GM12878 (cell line): ENCODE data around the gene EPHB1. TPM values are rescaled to one million over a fixed set of nuclear protein-coding genes. Genes with fewer than 3 reads are reported as not detected.

Experiments
- ATAC-seq: fragments of 200-7000 bp; cut with Tn5 transposase; 3 replicates; pipeline ENCODE4 v1.9.1; 2020; ENCODE audit warnings: mild to moderate bottlenecking, moderate library complexity
- BruUV-seq: library from RNA; stranded (reverse); fragments of 400-500 nt; replicated peaks from 2 replicates; lab custom pipeline; 2021; lab: Mats Ljungman, UMichigan
- CTCF ChIA-PET: fragments of 300-600 bp; sonication (Branson Sonifier 250); formaldehyde crosslinking; extraction: SDS; loops from one replicate; lab custom pipeline; 2021; ENCODE audit warnings: inconsistent platforms; lab: Yijun Ruan, JAX
- POLR2A ChIA-PET: fragments of 350-600 bp; formaldehyde crosslinking; extraction: SDS; loops from one replicate; lab custom pipeline; 2021; ENCODE audit warnings: inconsistent platforms; lab: Charles Lee
- RAD21 ChIA-PET: fragments of 300-600 bp; sonication (Branson Sonifier 250); formaldehyde crosslinking; loops from one replicate; lab custom pipeline; 2023; ENCODE audit warnings: antibody characterized with exemption; ENCODE audit not compliant: unreplicated experiment; lab: Charles Lee
- SMC1A ChIA-PET: fragments of 300-600 bp; sonication (Branson Sonifier 250); formaldehyde crosslinking; loops from one replicate; lab custom pipeline; 2023; ENCODE audit not compliant: unreplicated experiment, uncharacterized antibody; lab: Charles Lee
- DNase-seq: peaks from one replicate; pipeline ENCODE4 v3.0.0-alpha.2; 2011; ENCODE audit warnings: low read depth, low spot score
- FAIRE-seq: peaks from 3 replicates; lab custom pipeline; 2011; peaks lifted over from hg19 to GRCh38; lab: Jason Lieb, UNC
- H2AFZ ChIP-seq: 2 replicates; pipeline ENCODE4 v1.6.0; 2011; ENCODE audit warnings: low read depth, low read length, control low read depth; ENCODE audit not compliant: control insufficient read depth
- H3K27ac ChIP-seq: 2 replicates; pipeline ENCODE4 v1.5.1; 2011; ENCODE audit warnings: control low read depth; ENCODE audit not compliant: control insufficient read depth, insufficient read depth
- H3K27me3 ChIP-seq, 2 experiments: replicated peaks in 1 of 2; 2 replicates each; pipeline versions ENCODE4 v1.6.0 to v1.6.1; 2011; ENCODE audit warnings: low read length in 1 of 2; ENCODE audit not compliant: control insufficient read depth in 2 of 2, insufficient read depth in 2 of 2
- H3K36me3 ChIP-seq, 2 experiments: 2 replicates each; pipeline ENCODE4 v1.5.1; 2011; ENCODE audit warnings: low read length in 1 of 2; ENCODE audit not compliant: control insufficient read depth in 2 of 2, insufficient read depth in 2 of 2
- H3K4me1 ChIP-seq: 2 replicates; pipeline ENCODE4 v1.6.1; 2011; ENCODE audit warnings: mild to moderate bottlenecking, low read length, moderate library complexity, mixed read lengths; ENCODE audit not compliant: control insufficient read depth, insufficient read depth
- H3K4me2 ChIP-seq: 2 replicates; pipeline ENCODE4 v1.6.0; 2011; ENCODE audit warnings: control low read depth; ENCODE audit not compliant: control insufficient read depth, insufficient read depth
- H3K4me3 ChIP-seq: fragments of 200-600 bp; sonication (generic); 2 replicates; pipeline ENCODE4 v1.5.1; 2016
- H3K79me2 ChIP-seq: 2 replicates; pipeline ENCODE4 v1.6.0; 2011; ENCODE audit warnings: low read length; ENCODE audit not compliant: control insufficient read depth, insufficient read depth
- H3K9ac ChIP-seq: 2 replicates; pipeline ENCODE4 v1.8.0; 2011; ENCODE audit warnings: low read length, control low read depth, mixed read lengths; ENCODE audit not compliant: control insufficient read depth, insufficient read depth
- H3K9me3 ChIP-seq: replicated peaks from 3 replicates; pipeline ENCODE4 v1.5.1; 2011; ENCODE audit warnings: mild to moderate bottlenecking, low read length; ENCODE audit not compliant: control insufficient read depth, insufficient read depth
- H4K20me1 ChIP-seq: 2 replicates; pipeline ENCODE4 v1.6.0; 2011; ENCODE audit not compliant: control insufficient read depth, insufficient read depth
- EGR1 ChIP-seq, 2 experiments: IDR thresholded peaks; 1 replicate in 1 of 2; 2 replicates in 1 of 2; pipeline ENCODE4 v1.6.1; 2011 to 2012; ENCODE audit warnings: low read depth in 2 of 2, low read length in 2 of 2, borderline replicate concordance in 1 of 2, mild to moderate bottlenecking in 1 of 2, moderate library complexity in 1 of 2
- NFIC ChIP-seq: IDR thresholded peaks from 2 replicates; pipeline ENCODE4 v1.6.1; 2012; ENCODE audit warnings: low read depth, mild to moderate bottlenecking, inconsistent platforms, low read length, moderate library complexity
- WGBS: methylation state at CpG from one replicate; pipeline ENCODE4 v1.1.6; 2016; ENCODE audit warnings: low lambda C conversion rate; ENCODE audit not compliant: insufficient replicate concordance, insufficient coverage; ENCODE audit errors: missing lambda C conversion rate; 5-methylcytosine and 5-hydroxymethylcytosine counted together
- in situ Hi-C: fragments of 300-500 bp; cut with MboI; formaldehyde crosslinking; loops from 9 replicates; pipeline ENCODE4 v1.14.3; 2018; ENCODE audit warnings: mixed read lengths
- intact Hi-C: fragments of 100-400 bp; cut with micrococcal nuclease; formaldehyde crosslinking; loops from one replicate; pipeline ENCODE4 v1.14.2; 2022; ENCODE audit not compliant: unreplicated experiment
- polyA plus RNA-seq, 11 experiments: library from polyadenylated mRNA; depleted of rRNA in 4 of 11; unstranded in 6 of 11; stranded (reverse) in 5 of 11; fragments of >200 nt; fragmentation: Nextera tagmentation in 4 of 11; fragmentation: Illumina TruSeq in 1 of 11; extraction: Ambion mirVana in 4 of 11; extraction: Trizol in 1 of 11; gene quantifications; 1 replicate in 1 of 11; 2 replicates in 10 of 11; pipeline versions ENCODE4 v1.2.1 to v1.2.3, GENCODE V29; 2011 to 2016; ENCODE audit warnings: inconsistent platforms in 2 of 11, missing spikeins in 2 of 11, low read depth in 1 of 11
- total RNA-seq, 4 experiments: library from RNA; depleted of rRNA in 3 of 4; stranded (reverse); fragments of >200 nt in 3 of 4; fragmentation: Illumina TruSeq in 1 of 4; extraction: Trizol in 1 of 4; gene quantifications; 2 replicates each; pipeline versions ENCODE4 v1.2.1 to v1.2.3, GENCODE V29; 2013 to 2021
- TF ChIP-seq, protein P1 (sequence below): fragments of 450-650 bp; IDR thresholded peaks from 2 replicates; pipeline ENCODE4 v1.6.1; 2016; ENCODE audit warnings: mild to moderate bottlenecking, moderate library complexity, borderline replicate concordance
- TF ChIP-seq, protein P2 (sequence below): fragments of 450-650 bp; IDR thresholded peaks from 2 replicates; pipeline ENCODE4 v1.6.1; 2016; ENCODE audit warnings: mild to moderate bottlenecking
- TF ChIP-seq, protein P3 (sequence below): fragments of 450-650 bp; IDR thresholded peaks from 2 replicates; pipeline ENCODE4 v1.6.1; 2017; ENCODE audit warnings: mild to moderate bottlenecking
- TF ChIP-seq, protein P4 (sequence below): IDR thresholded peaks from 2 replicates; pipeline ENCODE4 v1.6.1; 2012; ENCODE audit warnings: low read length, inconsistent platforms

Gene EPHB1
- total and polyA plus RNA-seq, 10 of the 15 experiments (the other 5 are each of a cell fraction or from before 2014, with no cell fraction given), result 0.33 to 23.8 (median 1.2) TPM

DNA sequence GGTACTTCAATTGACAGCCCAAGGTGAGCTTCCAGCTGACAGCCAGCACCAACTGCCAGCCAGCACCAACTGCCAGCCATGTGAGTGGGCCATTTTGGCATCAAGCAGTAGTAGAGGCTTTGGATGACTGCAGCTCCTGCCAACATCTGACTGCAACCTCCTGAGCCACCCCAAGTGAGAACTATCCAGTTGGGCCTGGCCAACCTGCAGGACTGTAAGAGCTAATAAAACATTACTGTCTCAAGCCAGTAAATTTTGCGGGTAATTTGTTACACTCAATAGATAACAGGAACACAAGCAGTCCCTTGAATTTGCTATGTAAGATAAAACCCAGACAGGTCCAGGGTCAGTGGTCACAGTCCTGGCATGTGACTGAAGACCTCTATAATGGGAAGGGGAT, 29.7 kb downstream of the EPHB1 start (continued):
- TF ChIP-seq NFIC (no peak), EGR1 (IDR thresholded peaks at IDR 0.05; ENCODE audit: borderline replicate concordance in 1 of 2, low read depth in 2 of 2, low read length in 2 of 2) (no peak)

DNA sequence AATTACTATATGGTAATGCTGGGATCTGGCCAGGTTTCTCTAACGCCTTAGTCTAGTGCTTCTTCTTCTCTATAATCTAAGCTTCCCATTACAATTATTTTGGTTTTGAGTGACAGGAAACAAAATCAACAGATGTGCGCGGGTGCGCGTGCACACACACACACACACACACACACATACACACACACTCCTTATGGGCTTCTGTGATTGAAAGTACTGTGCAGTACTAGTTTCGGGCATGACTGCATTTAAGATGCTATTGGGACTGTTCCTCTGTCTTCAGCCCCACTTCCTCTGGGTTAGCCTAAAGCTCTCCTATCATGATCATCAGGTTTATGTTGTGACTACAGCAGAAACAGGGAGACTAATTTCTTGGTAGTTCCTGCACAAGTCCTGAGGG, 32.2 kb downstream of the EPHB1 start:
- Histone ChIP-seq H3K4me2 (no peak overlapping the region), H3K9me3 (no peaks in the 10 kb centered on the region), H3K27ac (no peak overlapping the region), H3K4me3 (no peak overlapping the region), H3K79me2 (peaks cover 6% of the 10 kb centered on the region), H4K20me1 (no peaks in the 10 kb centered on the region; the same call in 1 of the 2 replicates), H3K27me3 (no peaks in the 10 kb centered on the region), H3K36me3 (peaks cover 0 to 2% of the 10 kb centered on the region in 2 experiments; a peak in 2 of 4 replicates), H3K4me1 (peaks cover 10% of the 10 kb centered on the region), H2AFZ (no peak overlapping the region), H3K9ac (no peak overlapping the region)
- 66% methylated on average over 4 of the region's 6 CpGs for WGBS
- SMC1A ChIA-PET, result interaction anchor here (0.8 to 2.0 kb wide), 3 partner anchors 18 to 91 kb away, joined by 3 to 13 read pairs (median 3); no protein-coding TSS in a partner anchor
- FAIRE-seq (no peak), ATAC-seq (peak; percentile 83), DNase-seq (no peak)
- in situ Hi-C loops (no loop called here), intact Hi-C loops (no loop called here)
- CTCF ChIA-PET, result interaction anchor here (1.1 to 1.4 kb wide), 5 partner anchors 12 to 419 kb away, joined by 3 to 5 read pairs (median 4); no protein-coding TSS in a partner anchor
- TF ChIP-seq, protein P1, sequence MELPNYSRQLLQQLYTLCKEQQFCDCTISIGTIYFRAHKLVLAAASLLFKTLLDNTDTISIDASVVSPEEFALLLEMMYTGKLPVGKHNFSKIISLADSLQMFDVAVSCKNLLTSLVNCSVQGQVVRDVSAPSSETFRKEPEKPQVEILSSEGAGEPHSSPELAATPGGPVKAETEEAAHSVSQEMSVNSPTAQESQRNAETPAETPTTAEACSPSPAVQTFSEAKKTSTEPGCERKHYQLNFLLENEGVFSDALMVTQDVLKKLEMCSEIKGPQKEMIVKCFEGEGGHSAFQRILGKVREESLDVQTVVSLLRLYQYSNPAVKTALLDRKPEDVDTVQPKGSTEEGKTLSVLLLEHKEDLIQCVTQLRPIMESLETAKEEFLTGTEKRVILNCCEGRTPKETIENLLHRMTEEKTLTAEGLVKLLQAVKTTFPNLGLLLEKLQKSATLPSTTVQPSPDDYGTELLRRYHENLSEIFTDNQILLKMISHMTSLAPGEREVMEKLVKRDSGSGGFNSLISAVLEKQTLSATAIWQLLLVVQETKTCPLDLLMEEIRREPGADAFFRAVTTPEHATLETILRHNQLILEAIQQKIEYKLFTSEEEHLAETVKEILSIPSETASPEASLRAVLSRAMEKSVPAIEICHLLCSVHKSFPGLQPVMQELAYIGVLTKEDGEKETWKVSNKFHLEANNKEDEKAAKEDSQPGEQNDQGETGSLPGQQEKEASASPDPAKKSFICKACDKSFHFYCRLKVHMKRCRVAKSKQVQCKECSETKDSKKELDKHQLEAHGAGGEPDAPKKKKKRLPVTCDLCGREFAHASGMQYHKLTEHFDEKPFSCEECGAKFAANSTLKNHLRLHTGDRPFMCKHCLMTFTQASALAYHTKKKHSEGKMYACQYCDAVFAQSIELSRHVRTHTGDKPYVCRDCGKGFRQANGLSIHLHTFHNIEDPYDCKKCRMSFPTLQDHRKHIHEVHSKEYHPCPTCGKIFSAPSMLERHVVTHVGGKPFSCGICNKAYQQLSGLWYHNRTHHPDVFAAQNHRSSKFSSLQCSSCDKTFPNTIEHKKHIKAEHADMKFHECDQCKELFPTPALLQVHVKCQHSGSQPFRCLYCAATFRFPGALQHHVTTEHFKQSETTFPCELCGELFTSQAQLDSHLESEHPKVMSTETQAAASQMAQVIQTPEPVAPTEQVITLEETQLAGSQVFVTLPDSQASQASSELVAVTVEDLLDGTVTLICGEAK, result no peak
- TF ChIP-seq, protein P2, sequence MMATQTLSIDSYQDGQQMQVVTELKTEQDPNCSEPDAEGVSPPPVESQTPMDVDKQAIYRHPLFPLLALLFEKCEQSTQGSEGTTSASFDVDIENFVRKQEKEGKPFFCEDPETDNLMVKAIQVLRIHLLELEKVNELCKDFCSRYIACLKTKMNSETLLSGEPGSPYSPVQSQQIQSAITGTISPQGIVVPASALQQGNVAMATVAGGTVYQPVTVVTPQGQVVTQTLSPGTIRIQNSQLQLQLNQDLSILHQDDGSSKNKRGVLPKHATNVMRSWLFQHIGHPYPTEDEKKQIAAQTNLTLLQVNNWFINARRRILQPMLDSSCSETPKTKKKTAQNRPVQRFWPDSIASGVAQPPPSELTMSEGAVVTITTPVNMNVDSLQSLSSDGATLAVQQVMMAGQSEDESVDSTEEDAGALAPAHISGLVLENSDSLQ, result peak; percentile 70; the same call in 1 of the 2 replicates
- TF ChIP-seq, protein P3, sequence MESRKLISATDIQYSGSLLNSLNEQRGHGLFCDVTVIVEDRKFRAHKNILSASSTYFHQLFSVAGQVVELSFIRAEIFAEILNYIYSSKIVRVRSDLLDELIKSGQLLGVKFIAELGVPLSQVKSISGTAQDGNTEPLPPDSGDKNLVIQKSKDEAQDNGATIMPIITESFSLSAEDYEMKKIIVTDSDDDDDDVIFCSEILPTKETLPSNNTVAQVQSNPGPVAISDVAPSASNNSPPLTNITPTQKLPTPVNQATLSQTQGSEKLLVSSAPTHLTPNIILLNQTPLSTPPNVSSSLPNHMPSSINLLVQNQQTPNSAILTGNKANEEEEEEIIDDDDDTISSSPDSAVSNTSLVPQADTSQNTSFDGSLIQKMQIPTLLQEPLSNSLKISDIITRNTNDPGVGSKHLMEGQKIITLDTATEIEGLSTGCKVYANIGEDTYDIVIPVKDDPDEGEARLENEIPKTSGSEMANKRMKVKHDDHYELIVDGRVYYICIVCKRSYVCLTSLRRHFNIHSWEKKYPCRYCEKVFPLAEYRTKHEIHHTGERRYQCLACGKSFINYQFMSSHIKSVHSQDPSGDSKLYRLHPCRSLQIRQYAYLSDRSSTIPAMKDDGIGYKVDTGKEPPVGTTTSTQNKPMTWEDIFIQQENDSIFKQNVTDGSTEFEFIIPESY, result peak; percentile 94
- TF ChIP-seq, protein P4, sequence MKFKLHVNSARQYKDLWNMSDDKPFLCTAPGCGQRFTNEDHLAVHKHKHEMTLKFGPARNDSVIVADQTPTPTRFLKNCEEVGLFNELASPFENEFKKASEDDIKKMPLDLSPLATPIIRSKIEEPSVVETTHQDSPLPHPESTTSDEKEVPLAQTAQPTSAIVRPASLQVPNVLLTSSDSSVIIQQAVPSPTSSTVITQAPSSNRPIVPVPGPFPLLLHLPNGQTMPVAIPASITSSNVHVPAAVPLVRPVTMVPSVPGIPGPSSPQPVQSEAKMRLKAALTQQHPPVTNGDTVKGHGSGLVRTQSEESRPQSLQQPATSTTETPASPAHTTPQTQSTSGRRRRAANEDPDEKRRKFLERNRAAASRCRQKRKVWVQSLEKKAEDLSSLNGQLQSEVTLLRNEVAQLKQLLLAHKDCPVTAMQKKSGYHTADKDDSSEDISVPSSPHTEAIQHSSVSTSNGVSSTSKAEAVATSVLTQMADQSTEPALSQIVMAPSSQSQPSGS, result no peak
- POLR2A ChIA-PET, result interaction anchor here (0.6 to 1.6 kb wide), 3 partner anchors 12 to 31 kb away, joined by 3 to 5 read pairs (median 4); no protein-coding TSS in a partner anchor
- RAD21 ChIA-PET, result interaction anchor here (1.2 kb wide), 2 partner anchors 12 to 26 kb away, joined by 3 read pairs; no protein-coding TSS in a partner anchor
- BruUV-seq, result no TSS peak
